Caki2 (cell line): ENCODE measurements around the gene CCDC91. TPM values are rescaled to one million over a fixed set of nuclear protein-coding genes. Genes with fewer than 3 reads are reported as not detected.
"Not testable (repeated sequence)": the region's sequence is repeated elsewhere in the genome, so short reads cannot be mapped to it uniquely, and the experiment has no call there.

Source experiments
- DNase-seq: peaks from one replicate; pipeline ENCODE4 v3.0.0-alpha.2; 2015; ENCODE audit warnings: low read depth
- in situ Hi-C: cut with HindIII; loops from 2 replicates; pipeline ENCODE4 v1.10.0; 2016; ENCODE audit warnings: low sequenced_read_pairs, low pct_unique_long_range_greater_than_20kb, mixed read lengths
- total RNA-seq: library from RNA; depleted of rRNA; stranded (reverse); fragments of >200 nt; shearing (Covaris generic); gene quantifications from 2 replicates; pipeline ENCODE4 v1.2.3, GENCODE V29; 2014; ENCODE audit warnings: low replicate concordance

The CCDC91 gene
- total RNA-seq, 1 experiment from 2014 or later: 8.1 TPM

DNA sequence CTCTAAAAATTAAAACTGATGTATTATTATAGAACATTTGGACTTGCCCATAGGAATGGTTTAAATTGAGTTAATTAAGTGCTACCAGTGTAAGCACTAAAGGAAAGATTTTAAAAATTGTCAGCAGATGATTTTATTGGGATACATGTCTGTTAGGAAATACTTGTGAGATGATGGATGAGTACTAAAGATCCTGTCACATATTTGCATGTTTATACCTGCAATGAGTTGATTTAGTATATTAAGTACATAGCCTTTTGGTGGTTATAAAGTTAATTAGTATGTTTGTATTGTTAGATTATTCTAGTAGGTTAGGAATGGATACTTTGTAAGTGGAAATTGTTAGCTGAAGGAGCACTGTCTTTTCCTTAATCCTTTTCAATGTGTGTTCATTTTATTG, 67.2 kb downstream of the CCDC91 start:
- in situ Hi-C loops: no loop called here
- DNase-seq: no peak

GRCh38 chr12:28258998-28259397, 68.7 kb downstream of the CCDC91 start:
- in situ Hi-C loops: no loop called here
- no peak for DNase-seq

- no peak for DNase-seq
- in situ Hi-C loops: no loop called here
Measured at GRCh38 chr12:28265435-28266042, 75.3 kb downstream of the CCDC91 start.

GRCh38 chr12:28267920-28268607, 77.8 kb downstream of the CCDC91 start:
- DNase-seq, in situ Hi-C loops: not testable (repeated sequence)

DNA sequence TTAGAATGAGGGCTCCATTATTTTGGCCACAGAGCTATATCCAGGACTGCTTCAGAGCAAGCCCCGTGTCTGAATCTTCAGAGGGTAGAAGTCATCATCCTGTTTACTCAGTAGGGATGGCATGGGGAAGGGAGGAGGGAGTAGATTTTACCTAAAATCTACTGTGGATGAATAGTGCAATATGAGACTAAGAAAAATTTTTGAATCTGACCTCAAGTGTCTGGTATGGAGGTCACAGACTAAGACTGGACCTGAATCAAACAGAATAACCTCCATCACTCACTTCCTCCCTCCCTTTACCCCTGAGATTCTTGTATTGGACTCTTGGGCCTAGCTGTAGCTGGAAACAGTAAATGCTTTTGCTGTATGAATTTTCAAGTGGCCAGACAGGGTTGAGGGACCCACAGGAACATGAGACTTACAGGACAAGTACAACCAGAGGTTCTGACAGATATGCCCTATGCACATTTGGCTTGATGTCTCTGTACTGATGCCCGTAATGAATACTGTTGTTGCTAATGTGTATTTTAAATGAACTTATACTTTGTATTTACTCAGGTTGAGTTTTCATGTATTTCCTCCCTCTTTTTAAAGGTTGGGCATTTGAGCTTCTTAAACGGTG, 78.5 kb downstream of the CCDC91 start:
- in situ Hi-C loops: no loop called here
- no peak for DNase-seq

DNA sequence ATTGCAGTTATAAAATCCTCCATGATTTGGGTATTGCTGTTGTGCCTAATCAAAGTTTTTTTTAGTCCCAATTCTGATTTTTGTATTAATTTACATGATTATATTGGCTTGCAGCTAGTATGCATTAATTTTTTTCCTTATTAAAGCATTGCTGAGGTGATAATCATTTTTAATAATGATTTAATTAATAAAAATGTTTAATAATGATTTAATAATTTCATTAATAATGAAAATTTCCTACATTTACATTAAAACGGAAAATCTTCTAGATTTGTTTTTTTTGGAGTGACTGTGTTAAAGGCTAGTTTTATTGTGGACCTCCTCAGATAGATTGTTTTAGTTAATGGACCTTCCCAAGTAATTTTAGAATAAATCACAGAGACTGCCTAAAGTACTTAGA, 79.6 kb downstream of the CCDC91 start:
- DNase-seq: no peak
- in situ Hi-C loops: no loop called here

DNA sequence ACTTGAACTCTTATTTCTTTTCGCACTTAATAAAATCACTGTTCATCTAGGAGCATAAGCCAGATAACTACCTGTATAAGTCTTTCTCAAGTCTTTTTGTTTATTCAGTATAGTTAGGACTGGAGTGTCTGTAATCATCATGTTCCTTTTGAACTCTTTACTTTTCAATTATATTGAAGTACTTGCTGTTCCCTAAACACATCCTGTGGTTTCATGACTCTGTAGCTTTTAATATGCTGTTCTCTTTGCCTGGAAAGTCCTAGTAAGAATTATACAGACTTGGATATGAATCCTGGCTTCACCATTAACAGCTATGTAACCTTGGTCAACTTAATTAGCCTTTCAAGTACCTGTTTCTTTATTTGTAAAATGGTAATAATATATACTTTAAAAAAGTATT, 88.2 kb downstream of the CCDC91 start:
- no peak for DNase-seq
- in situ Hi-C loops: no loop called here

GRCh38 chr12:28278960-28279359, 88.7 kb downstream of the CCDC91 start:
- DNase-seq: no peak
- in situ Hi-C loops: no loop called here

GRCh38 chr12:28286352-28286751, 96.1 kb downstream of the CCDC91 start:
- no peak for DNase-seq
- in situ Hi-C loops: no loop called here

DNA sequence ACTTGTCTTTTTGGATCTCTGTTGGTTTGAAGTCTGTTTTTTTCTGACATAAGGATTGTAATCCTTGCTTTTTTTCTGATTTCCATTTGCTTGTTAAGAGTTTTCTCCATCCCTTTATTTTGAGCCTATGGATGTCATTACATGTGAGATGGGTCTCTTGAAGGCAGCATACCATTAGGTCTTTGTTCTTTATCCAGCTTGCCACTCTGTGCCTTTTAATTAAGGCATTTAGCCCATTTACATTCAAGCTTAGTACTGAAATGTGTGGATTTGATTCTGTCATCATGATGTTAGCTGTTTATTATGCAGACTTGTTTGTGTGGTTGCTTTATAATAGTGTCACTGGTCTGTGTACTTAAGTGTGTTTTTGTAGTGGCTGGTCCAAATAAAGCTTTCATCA, 100.0 kb downstream of the CCDC91 start:
- in situ Hi-C loops: no loop called here
- no peak for DNase-seq

- in situ Hi-C loops: no loop called here
- no peak for DNase-seq
Measured at GRCh38 chr12:28292699-28293098, 102.4 kb downstream of the CCDC91 start.

DNA sequence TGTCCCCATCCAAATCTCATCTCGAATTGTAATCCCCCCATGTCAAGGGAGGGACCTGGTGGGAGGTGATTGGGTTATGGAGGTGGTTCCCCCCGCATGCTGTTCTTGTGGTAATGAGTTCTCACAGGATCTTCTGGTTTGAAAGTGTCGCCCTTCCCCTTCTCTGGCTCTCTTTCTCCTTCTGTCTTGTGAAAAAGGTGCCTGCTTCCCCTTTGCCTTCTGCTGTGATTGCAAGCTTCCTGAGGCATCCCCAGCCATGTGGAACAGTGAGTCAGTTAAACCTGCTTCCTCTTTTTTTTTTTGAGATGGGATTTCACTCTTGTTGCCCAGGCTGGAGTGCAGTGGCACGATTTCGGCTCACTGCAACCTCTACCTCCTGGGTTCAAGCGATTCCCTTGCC, 104.0 kb downstream of the CCDC91 start:
- in situ Hi-C loops: no loop called here
- DNase-seq: peak; percentile 23

DNA sequence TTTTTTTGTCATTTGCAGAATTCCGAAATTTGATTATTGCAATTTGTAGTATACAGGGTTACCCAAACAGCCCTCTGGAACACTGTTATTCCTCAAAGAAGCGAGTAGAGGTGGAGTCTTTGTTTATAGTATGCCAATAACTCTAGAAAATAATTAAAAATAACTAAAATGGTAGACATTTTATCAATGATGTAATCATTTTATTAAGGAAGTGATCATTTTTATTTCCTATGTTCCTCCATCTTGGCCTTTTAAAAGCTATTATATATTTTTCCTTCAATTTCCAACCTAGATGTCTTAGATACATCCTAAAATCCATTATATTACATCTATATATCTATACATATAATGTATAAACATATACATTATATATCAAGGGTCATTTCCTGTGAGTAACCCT, 106.0 kb downstream of the CCDC91 start:
- no peak for DNase-seq
- in situ Hi-C loops: no loop called here

- in situ Hi-C loops: no loop called here
- DNase-seq: no peak
Measured at GRCh38 chr12:28303192-28303591, 112.9 kb downstream of the CCDC91 start.

GRCh38 chr12:28306535-28306934, 116.3 kb downstream of the CCDC91 start:
- no peak for DNase-seq
- in situ Hi-C loops: no loop called here

DNA sequence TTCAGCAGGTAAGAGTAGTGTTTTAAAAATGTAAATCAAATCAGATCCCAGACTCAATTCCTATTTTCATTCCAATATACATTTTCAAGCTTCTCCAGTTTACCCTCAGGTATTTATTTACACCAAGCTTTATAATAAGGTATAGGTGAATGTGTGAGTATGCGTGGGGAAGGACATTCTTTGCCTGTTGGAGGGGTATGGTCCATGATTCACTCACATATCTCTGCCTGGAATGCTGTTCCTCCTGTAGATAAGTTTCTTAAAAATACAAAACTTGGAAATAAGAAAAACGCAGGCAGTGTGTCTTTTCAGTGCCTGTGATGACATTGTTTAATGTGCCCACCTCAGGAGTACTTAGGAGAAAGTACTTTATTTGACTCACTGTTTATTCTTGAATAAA, 118.6 kb downstream of the CCDC91 start:
- in situ Hi-C loops: no loop called here
- DNase-seq: no peak

- DNase-seq: no peak
- in situ Hi-C loops: no loop called here
Measured at GRCh38 chr12:28313631-28314030, 123.4 kb downstream of the CCDC91 start.

DNA sequence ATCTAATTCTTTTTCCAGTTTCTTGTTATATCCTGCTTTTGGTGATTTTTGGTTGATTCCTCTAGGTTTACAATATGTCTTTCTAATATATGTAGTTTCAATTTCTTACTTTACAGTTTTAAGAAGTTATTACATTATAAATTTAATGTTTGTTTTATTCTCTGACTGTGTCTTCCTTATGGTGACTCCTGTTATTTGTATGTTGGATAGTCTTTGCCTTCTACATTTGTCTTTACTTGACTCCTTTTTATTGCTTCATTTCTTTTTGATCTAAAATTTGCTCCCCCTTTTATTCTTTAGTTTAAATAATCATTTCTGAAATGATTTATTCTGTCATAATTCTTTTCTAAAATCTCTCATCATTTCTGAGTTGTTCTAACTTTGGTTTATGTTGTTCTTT, 125.8 kb downstream of the CCDC91 start:
- no peak for DNase-seq
- in situ Hi-C loops: no loop called here

DNA sequence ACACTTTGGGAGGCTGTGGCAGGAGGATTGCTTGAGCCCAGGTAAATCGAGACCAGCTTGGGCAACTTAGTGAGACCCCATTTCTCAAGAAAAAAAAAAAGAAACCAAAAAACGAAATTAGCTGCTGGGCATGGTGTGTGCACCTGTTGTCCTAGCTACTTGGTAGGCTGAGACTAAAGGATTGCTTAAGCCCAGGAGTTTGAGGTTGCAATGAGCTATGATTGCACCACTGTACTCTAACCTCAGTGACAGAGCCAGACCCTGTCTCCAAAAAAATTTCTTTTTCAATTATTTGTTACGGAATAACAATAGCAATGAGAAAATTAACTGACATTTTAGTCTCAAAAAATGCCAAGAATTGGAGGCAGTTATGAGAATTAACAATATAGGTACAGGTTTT, 128.0 kb downstream of the CCDC91 start:
- DNase-seq: no peak
- in situ Hi-C loops: no loop called here

GRCh38 chr12:28320353-28320752, 130.1 kb downstream of the CCDC91 start:
- no peak for DNase-seq
- in situ Hi-C loops: no loop called here
